ENCODE data around the gene GABRD.

GABRD gene

DNA sequence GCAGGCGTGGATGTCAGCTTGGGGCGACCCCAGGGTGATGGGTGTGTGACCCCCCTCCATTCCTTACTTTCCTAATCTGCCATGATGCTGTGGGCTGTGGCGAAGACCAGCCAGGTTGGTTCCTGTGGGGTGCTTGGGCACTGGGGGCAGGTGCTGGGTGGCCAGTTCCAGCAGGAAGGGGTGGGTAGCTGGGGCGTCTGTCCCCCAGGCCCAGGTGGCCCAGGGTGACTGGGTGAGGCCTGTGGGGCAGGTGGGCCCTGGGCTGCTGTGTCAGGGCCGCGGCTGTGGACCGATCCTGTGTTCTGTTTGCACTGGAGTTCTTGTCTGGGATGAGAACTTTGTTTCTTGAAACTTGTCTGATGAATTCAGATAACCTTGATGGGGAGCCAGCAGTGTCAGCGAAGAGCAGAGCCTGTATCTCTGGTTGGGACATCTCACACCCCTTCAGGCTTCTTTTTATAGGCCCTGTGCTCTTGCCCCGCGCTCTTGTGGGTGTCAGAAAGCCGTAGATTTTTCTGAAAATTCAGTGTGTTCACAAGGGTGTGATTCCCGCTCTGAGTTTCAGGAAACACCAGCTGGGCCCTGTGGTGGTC lies 34.7 kb downstream of the GABRD start:
- DNase-seq (ENCODE audit: low spot score), result no peak

DNA sequence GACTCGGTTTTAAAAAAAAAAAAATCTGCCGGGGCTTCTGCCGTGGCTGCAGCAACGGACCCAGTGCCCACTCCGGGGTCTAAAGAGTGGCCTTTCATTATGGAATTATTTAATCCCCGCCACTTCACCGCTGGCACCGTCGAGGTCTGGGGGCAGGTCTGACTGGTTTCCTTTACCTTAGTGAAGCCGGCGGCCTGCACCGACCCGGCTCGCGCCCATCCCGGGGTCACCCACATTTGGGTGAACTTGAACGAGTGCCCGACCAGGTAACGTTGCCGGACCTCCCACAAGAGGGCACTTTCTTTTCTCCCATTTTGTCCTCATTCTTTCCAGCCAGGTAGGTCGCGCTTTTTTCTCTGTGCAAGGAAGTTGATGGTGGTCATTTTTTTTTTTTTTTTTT lies 35.4 kb downstream of the GABRD start:
- no peak for DNase-seq (ENCODE audit: low spot score)

DNA sequence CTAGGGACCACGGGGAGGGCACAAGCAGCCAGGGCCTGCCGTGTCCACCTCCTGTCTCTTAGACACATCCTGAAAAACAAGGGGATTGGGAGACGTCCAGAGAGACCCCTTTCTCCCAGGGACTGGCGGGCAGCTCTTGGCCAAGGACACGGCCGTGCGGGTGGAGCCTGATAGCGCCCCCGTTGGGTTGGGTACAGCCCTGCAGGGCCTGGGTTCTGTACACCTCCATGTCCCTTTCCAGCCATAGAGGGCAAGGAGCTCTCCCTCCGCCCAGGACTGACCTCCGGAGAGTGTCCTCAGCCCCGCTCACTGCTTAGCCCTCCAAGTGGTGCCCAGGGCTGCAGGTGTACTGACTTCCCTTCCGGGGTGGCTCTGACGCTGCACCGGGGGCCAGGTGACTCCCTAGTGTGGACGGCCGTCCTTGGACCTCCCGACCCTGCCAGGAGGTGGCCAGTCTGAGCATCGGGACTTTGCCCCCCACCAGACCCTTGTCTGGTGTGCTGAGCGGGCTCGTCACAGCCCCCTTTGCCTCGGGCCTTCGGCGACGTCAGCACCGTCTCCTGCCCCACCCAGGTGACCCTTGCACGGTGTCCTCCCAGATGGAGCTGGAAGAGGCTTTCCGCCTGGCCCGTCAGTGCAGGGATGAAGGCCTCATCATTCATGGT lies 36.9 kb downstream of the GABRD start:
- DNase-seq (ENCODE audit: low spot score), result no peak

DNA sequence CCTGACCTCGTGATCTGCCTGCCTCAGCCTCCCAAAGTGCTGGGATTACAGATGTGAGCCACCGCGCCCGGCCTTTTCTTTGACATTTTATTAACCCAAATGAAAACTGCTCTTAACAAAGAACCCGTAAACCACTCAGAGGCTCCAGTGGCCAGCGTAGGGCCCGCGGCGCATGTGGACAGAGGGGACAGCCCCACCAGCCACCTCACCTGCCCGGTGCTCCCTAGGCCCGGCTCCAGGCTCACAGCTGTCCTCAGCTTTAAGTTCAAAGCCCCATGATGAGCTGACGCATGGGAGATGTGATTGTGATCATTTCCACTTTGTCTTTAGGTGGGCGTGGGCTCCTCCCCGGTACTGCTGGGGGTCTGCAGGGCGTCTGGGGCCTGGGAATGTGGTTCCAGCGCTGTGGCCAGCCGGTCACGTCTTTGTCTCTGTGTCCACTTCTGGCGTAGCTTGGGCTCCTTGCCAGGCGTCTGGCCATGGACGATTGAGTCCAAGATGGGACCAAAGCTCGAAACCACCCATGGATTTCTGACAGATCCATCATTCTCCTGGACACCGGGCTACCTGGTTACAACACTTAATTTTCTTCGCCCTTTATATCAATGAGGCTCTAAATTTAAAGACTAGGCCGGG lies 37.9 kb downstream of the GABRD start:
- no peak for DNase-seq (ENCODE audit: low spot score)

DNA sequence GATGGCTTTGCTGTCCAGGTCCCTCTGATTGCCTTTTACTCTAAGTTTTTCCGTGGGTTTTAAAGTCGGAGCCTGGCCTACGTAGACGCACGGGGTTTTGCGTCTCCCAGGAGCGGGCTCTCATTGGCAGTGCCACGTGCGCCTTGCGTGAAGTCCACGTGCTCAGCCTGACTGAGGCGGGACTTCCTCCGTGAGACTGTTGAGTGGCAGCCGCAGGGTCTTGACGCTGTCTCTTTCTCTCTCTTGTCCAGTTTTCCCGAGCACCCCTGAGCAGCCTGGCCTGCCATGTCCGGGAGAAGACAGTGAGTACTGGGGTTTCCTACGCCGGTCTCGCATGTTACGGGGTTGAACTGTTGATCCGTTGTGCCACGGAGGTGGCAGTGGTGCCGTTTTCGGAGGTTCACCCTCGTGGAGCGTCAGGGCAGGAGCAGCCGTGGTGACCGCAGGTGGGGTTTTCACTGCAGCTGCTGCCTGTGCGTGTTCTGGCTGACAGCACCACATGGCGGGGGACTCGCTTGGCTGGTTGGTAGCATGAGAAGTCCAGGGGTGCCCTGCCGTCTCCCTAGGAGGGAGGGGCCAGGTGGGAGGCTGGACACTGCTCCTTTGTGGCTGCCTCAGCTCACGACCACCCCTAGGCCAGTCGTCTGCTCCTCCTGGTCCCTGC lies 40.3 kb downstream of the GABRD start:
- DNase-seq (ENCODE audit: low spot score), result no peak

DNA sequence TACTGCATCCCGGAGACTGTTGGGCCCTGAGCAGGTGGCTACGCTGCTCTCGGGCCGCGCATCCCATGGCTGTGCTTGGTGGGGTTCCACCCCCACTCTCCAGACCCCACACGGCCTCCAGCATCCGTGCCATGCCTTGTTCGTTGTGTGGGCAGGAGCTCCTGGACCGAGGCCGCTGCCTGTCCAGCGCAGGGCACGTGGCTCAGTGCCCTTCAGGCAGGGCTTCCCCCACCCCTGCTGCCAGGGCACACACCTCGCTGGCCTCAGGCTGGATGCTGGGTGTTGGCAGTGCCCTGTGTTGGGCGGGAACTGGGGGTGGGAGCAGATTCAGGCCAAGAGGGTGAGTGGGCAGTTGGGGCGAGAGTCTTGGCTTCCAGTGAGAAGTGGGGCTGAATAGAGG lies 40.9 kb downstream of the GABRD start:
- DNase-seq (ENCODE audit: low spot score), result no peak

DNA sequence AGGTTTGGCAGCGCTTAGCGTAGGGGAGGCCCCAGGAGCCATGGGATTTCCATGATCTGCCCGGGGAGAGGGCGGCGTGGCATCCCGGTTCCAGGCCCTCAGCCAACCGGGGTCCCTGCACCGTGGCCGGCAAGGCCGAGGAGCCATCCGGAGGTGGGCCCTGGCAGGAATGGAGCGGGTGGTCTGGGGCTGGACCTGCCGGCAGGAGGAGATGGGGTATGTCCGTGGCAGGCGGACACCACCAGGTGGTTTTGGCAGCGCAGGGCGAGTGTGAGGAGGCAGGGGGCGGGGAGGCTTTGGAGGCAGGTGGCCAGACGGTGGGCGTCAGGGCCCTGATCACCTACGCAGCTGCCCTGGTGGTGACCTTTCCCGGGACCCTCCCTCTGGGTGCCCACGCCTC lies 41.4 kb downstream of the GABRD start:
- no peak for DNase-seq (ENCODE audit: low spot score)

DNA sequence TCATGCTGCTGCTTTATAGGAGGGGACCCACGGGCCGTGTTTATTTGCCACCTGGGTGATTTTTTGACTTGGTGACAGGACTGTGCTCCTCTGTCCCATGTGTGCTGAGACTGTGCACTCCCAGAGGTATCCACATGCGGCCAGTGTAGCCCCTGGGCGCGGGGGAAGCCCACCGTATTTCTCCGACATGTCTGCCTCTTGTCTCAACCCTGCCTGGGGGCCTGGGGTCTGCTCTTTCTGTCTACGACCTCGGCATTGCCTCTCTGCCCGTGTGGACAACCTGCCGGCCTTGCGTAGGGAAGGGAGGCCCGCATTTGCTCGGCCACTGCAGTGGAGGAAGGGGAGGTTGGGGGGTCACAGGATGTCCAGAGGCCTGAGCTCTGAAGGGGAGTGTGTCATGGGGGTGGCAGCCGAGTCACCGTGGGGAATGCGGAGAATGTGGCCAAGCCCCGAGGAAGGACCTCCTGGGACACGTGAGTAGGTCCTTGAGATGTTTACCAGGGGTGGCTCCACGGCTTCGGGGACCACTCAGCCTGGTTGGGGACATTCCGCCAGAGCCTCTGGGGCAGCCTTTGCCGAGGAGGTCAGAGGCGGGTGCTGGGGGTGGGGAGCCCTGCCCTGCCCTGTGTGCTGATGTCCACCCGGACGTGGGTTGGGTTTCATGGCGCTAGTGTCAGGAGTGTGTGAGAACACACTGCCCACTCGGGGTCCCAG lies 42.1 kb downstream of the GABRD start:
- DNase-seq (ENCODE audit: low spot score), result no peak

DNA sequence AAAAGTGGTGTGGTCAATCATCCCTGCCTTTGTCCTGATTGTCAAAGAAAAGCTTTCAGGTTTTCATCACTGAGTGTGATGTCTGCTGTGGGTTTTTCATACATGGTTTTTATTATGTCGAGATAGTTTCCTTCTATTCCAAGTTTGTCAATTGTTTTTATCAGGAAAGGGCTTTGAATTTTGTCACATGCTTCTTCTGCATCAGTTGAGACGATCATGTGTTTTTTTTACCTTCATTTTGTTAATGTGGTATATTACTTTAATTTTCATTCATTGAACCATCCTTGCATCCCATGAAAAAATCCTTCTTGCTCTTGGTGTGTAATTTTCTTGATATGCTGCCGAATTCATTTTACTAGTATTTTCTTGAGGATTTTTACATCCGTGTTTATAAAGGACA lies 46.6 kb downstream of the GABRD start:
- no peak for DNase-seq (ENCODE audit: low spot score)

DNA sequence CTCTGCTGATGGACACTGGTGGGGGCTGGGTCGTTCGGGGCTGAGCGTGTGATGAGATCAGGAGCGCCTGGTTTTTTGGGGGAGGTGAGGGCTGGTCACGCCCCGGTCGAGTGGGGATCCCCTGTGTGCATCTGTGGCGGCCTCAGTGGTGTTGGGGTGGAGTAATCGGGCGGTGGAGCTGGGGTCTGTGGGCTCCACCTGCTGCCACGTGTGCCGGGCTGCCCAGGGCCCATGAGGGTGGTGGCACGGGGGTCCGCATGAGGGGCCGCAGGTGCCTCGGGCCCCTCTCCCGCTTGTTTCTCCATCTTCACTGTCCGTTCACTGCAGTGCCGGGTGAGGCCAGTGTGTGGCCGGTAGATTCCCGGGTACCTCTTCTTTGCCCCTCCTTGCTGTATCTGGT lies 48.2 kb downstream of the GABRD start:
- no peak for DNase-seq (ENCODE audit: low spot score)

DNA sequence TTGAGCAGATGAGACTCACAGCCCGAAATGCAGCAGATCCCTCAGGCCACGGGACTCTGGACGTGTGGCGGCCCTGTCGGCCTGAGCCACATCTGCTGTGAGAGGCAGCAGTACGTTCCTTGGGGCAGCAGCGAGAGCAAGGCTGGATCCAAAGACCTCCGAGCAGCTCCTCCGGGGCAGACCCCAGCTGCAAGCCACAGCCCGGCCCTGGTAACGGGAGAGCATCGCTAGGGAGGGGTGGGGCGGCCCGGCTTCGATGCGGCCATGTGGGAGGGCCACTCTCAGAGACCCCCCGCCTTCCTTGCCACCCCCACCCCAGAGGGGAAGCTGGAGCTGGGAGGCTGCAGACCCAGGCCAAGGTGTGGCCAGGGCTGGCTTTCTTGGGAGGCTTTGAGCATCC lies 48.8 kb downstream of the GABRD start:
- no peak for DNase-seq (ENCODE audit: low spot score)

DNA sequence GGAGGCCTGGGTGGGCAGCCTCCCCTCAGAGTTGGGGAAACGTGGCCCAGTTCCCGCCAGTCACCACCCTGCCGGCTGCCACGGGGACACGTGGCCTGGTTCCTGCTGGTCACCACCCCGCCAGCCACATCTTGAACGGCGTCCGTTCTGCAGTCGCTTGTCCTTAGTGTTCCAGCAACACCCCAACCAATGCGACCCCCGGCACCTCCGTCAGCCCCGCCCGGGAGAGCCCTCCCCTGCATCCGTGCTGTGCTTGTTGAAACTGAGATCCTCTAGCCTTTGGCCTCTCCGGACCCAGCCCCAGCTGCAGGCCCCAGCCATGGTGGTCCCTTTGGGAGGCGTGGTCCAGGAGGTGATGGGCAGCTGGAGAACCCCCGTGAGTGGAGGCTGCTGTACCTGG lies 49.8 kb downstream of the GABRD start:
- DNase-seq (ENCODE audit: low spot score), result no peak

DNA sequence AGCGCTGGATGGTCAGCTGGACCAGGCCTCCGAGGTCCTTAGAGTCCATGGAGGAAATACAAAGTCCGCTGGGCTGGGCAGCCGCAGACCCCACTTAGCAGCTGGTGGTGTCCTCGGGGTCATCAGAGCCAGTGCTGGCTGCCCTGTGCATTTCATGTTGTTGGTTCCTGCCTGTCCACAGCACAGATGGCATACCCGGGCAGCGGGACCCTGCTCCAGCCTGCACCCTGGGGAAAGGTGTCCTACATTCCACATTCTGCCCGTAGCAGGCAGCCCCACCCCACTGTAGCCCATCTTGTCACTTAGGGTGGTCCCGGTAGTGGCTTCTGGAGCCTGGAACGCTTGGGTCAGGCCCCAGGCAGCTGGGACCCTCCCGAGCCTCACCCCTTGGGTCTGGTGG lies 50.9 kb downstream of the GABRD start:
- DNase-seq (ENCODE audit: low spot score), result no peak

DNA sequence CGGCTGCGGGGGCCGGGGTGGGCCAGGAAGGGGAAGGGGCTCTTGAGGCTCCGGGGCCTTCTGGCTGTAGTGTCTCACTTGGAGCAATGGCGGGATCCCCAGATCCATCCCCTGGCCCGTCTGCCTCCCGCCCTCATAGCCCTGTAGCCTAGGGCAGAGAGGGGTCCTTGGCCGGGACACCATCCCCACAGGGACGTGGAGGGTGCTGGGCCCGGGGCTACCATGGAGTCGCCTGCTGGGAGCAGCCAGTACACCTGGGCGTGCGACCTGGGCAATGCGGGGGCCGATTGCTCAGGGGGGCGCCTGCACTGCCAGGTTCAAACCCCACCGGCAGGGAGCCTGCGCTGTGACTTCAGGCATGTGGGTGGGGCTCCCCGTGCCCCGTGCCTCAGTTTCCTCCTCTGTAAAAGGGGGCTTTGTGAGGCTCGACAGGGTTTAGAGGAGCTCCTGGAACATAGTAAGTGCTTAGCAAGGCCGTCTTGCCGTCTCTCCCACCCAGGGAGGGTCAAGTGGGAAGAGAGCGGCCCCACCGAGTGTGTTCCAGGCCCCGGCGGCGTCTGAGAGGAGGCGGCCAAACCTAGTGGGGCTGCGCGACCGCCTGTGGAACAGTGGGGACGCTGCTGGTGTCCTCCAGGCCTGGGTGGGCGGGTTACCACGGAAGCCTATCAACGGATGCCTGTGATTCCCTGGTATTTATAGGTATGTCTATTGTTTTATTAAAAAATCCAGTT lies 51.8 kb downstream of the GABRD start:
- no peak for DNase-seq (ENCODE audit: low spot score)

DNA sequence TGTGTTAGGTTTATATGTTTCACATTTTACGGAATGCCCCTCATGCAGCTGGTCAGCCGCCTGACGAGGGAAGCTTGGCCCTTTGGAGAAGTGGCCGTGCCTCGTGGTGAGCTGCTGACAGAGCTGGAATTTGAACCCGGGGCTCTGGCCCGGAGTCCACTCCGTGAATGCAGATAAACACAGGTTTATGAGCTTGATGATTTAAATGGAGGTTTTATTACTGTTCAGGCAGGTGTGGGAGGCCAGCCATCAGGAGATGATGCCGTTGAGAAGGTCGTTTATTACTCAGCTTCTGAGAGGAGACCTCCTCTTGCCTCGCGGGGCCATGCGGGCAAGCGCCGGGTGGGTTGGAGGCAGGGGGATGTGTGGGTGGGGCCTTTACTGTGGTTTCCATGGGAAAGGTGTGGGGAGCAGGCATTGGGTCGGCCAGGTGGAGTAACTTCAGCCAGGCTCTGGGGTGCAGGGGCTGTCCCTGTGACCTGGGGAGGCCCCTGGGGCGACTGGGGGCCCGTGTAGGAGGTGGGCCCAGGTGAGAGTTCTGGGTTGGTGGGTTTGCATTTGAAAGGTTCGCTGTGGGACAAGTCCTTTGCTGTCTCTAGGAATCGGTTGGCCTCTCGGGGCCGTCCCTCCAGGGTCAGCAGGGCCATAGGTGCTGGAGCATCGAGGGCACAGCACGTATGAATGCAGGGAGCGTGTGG lies 53.1 kb downstream of the GABRD start:
- peak; percentile 69 for DNase-seq (ENCODE audit: low spot score)

DNA sequence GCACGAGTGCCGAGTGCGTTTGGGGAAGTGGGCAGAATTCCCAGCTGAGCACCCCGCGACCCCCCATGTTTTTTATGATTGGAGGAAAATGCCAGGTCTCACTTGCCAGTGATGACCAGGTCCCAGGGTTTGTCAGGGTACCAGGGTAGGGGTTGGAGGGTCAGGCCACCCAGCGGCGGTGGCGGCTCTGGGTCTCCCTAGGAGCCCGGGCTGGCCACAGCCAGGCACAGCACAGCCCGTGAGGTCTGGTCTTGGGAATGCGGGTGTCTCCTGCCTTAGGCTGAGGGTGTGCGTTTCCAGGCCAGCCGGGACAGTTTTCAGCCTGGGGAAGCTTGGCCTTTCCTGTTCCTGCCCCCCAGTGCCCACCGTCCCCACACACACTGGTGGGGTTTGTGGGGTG lies 53.7 kb downstream of the GABRD start:
- DNase-seq (ENCODE audit: low spot score), result no peak

DNA sequence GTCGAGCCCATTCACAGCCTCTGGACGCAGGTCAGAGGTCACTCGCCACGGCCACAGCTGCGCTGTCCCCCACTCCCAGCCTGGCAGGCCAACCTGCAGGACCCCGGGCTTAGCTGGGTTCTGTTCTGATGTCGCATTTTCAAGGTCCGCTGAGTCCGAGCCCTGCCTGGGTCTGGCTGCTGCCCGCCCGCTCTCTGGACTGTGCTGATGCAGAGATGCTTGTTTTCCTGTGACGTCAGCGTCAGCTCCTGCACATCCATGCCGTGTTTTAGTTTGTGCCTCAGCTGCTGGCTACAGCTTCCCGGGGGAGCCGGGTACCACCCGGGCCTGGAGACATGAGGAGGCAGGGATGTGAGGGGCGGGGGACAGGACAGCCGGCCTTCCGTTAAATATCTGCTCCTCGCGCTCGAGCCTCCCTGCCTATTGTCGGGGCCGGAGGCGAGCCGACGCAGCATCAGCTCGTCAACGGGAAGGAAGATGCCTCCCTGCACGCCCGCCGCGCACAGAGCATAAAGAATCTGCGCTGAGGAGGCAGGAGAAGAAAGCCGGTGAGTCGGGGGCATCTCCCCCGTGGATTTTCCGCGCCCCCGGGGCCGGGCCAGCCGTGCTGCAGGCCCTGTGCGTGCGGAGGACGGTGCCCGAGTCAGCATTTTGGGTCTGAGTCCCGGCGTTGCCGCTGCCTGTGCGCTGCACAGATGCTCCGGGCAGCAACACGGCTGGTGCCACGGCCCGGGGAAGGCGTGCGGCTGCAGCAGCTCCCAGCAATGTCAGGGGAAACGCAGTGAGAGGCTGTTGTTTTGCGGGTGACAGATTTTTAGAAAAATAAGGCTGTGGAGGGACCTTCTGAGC lies 54.5 kb downstream of the GABRD start:
- DNase-seq (ENCODE audit: low spot score), result no peak

DNA sequence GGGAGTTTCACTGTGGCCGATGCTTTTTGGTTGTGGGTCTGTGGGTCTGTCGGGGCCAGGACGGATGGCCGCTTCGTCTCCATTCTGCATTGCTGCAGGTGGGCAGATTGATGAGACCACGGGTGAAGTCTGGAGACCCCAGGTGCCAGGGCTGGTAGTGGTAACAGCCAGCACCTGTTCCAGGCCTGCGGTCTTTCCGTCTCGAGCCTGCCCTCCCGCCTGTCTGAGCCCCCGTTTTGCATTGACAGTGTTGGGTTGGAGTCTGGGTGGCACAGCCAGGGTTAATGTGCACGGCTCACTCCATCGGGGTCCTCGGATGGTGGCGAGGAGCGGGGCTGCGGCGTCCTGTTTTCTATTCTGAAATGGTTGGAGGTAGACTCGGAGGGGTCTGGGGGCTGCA lies 55.3 kb downstream of the GABRD start:
- DNase-seq (ENCODE audit: low spot score), result no peak

DNA sequence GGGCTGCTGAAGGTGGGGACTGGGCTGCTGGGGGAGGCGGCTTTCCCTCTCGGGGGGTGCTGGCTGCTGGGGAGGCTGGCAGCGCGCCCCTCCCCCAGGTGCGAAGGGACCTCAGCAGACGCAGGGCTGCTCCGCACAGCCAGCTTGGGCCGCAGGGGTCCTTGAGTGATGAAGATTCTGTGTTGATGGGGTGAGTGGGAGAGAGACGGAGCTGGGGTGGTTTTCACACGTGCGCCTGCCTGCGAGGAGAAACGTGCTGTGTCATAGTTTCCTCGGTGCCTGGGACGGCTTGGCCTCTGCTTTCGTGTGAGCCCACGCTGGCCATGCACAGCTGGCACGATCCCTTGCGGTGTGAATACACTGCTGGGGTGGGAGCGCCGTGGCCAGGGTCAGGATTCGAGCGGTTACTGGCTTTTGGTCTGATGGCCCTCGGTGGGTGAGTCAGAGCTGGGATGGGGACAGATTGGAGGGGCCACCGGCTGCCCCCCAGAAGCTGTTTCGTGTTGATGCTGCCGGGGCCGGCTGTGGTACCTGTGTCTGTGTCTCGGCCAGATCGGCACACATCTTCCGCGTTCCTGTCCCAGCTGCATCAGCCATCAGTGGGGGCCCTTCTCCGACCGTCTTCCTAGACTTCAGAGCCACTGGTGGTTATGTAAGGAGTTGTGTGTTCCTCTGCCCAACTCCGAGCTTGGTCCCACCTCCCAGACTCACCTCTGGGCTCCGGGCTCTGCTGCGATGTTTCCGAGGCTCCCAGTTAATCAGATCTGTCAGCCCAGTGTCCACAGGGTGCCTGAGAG lies 56.0 kb downstream of the GABRD start:
- no peak for DNase-seq (ENCODE audit: low spot score)

DNA sequence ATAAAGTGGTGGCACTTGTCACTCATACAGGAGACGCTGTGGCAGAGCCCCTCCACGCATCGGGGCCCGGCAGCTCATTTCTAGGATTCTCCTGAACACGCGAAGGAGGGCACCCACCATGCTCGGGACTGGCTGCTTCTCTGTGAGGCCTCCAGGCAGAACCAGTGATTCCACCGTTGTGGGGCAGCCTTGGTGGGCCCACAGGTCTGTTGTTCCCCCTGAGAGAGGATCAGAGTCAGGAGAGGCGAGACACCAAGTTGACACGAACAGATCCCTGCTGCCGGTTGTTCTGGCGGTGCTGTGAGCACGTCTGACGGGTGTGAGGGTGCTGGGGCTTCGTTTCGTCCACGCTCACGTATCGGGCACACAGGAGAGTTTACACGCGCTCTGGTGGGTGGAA lies 57.7 kb downstream of the GABRD start:
- no peak for DNase-seq (ENCODE audit: low spot score)
